A549 (cell line): ENCODE measurements around the gene NACA. TPM values are rescaled to one million over a fixed set of nuclear protein-coding genes. Genes with fewer than 3 reads are reported as not detected.
"Not testable (repeated sequence)": the region's sequence is repeated elsewhere in the genome, so short reads cannot be mapped to it uniquely, and the experiment has no call there.

Experiments used
- ATAC-seq, 2 experiments: fragments of 200-7000 bp in 1 of 2; fragments of >200 bp in 1 of 2; cut with Nextera tagmentation in 1 of 2; cut with Tn5 transposase in 1 of 2; 3 replicates each; pipeline versions ENCODE4 v1.8.0 to v1.9.1; 2018 to 2020; ENCODE audit warnings: mild to moderate bottlenecking in 1 of 2, moderate library complexity in 1 of 2
- CTCF ChIA-PET: fragments of 300-600 bp; sonication (Branson Sonifier 250); formaldehyde crosslinking; extraction: SDS; loops from one replicate; lab custom pipeline; 2021; ENCODE audit warnings: antibody characterized with exemption, inconsistent platforms; lab: Yijun Ruan, JAX
- POLR2A ChIA-PET: fragments of 350-600 bp; formaldehyde crosslinking; extraction: SDS; loops from one replicate; lab custom pipeline; 2021; ENCODE audit warnings: antibody characterized with exemption, inconsistent platforms; lab: Yijun Ruan, JAX
- DNase-seq, 2 experiments: peaks; one replicate each; pipeline versions ENCODE4 v3.0.0 to v3.0.0-alpha.2; 2011 to 2016; ENCODE audit warnings: low read depth in 1 of 2, low spot score in 1 of 2
- FAIRE-seq: peaks from 2 replicates; lab custom pipeline; 2011; peaks lifted over from hg19 to GRCh38; lab: Jason Lieb, UNC
- H3K27ac ChIP-seq, 2 experiments: fragments of >200 bp; sonication (Bioruptor Twin); formaldehyde crosslinking; 3 replicates each; pipeline ENCODE4 v1.5.1; 2016 to 2017
- H3K4me1 ChIP-seq: fragments of >200 bp; sonication (Bioruptor Twin); formaldehyde crosslinking; 3 replicates; pipeline ENCODE4 v1.6.1; 2016
- H3K4me2 ChIP-seq: fragments of >200 bp; sonication (Bioruptor Twin); formaldehyde crosslinking; 3 replicates; pipeline ENCODE4 v1.6.1; 2016
- H3K4me3 ChIP-seq: fragments of >200 bp; sonication (Bioruptor Twin); formaldehyde crosslinking; 3 replicates; pipeline ENCODE4 v1.5.1; 2016
- H3K9me3 ChIP-seq: fragments of >200 bp; sonication (Bioruptor Twin); formaldehyde crosslinking; 3 replicates; pipeline ENCODE4 v1.6.1; 2016
- BHLHE40 ChIP-seq: IDR thresholded peaks from 2 replicates; pipeline ENCODE4 v1.6.1; 2012; ENCODE audit warnings: low read depth, low read length, inconsistent platforms
- CBX2 ChIP-seq: fragments of 200-600 bp; sonication (generic); IDR thresholded peaks from 2 replicates; pipeline ENCODE4 v1.6.1; 2016; ENCODE audit warnings: low read depth, mild to moderate bottlenecking, borderline replicate concordance
- CEBPB ChIP-seq, 2 experiments: fragments of >200 bp in 1 of 2; sonication (Bioruptor Twin) in 1 of 2; formaldehyde crosslinking in 1 of 2; IDR thresholded peaks; 2 replicates each; pipeline ENCODE4 v1.6.1; 2012 to 2016
- FOSL2 ChIP-seq, 2 experiments: fragments of 450-650 bp in 1 of 2; fragments of >200 bp in 1 of 2; sonication (Bioruptor Twin) in 1 of 2; formaldehyde crosslinking; IDR thresholded peaks; 2 replicates each; pipeline versions ENCODE4 v1.5.0 to v1.6.1; 2016 to 2020; ENCODE audit warnings: mild to moderate bottlenecking in 1 of 2, moderate library complexity in 1 of 2
- HEYL ChIP-seq: fragments of 250-450 bp; sonication (Bioruptor Pico); IDR thresholded peaks from 2 replicates; pipeline ENCODE4 v1.8.0; 2021; ENCODE audit warnings: mild to moderate bottlenecking, moderate library complexity
- MAZ ChIP-seq: fragments of 150-350 bp; IDR thresholded peaks from 2 replicates; pipeline ENCODE4 v1.6.1; 2014; ENCODE audit warnings: antibody characterized with exemption, low read depth, low read length, borderline replicate concordance
- NFE2L2 ChIP-seq: fragments of 150-350 bp; conservative IDR thresholded peaks from 2 replicates; pipeline ENCODE4 v1.6.1; 2014; ENCODE audit warnings: low read length
- POLR2A ChIP-seq: IDR thresholded peaks from 2 replicates; pipeline ENCODE4 v1.6.1; 2012; ENCODE audit warnings: mild to moderate bottlenecking, low read length
- RAD21 ChIP-seq, 2 experiments: fragments of >200 bp in 1 of 2; sonication (Bioruptor Twin) in 1 of 2; formaldehyde crosslinking in 1 of 2; IDR thresholded peaks in 1 of 2; conservative IDR thresholded peaks in 1 of 2; 2 replicates in 1 of 2; 3 replicates in 1 of 2; pipeline ENCODE4 v1.6.1; 2012 to 2018; ENCODE audit warnings: inconsistent platforms in 1 of 2
- RFX5 ChIP-seq: fragments of 450-650 bp; IDR thresholded peaks from 2 replicates; pipeline ENCODE4 v1.7.1; 2014; ENCODE audit warnings: antibody characterized with exemption, mild to moderate bottlenecking, moderate library complexity
- SREBF2 ChIP-seq: fragments of 450-650 bp; IDR thresholded peaks from 2 replicates; pipeline ENCODE4 v1.6.1; 2014; ENCODE audit warnings: mild to moderate bottlenecking, moderate library complexity
- TP53 ChIP-seq: fragments of 250-450 bp; sonication (Bioruptor Pico); IDR thresholded peaks from 2 replicates; pipeline ENCODE4 v1.5.0; 2021; ENCODE audit warnings: mild to moderate bottlenecking, moderate library complexity
- ZSCAN20 ChIP-seq: fragments of 250-450 bp; sonication (Bioruptor Pico); IDR thresholded peaks from 2 replicates; pipeline ENCODE4 v1.8.0; 2022; ENCODE audit warnings: mild to moderate bottlenecking, moderate library complexity
- WGBS: methylation state at CpG from one replicate; pipeline ENCODE4 v1.1.6; 2017; ENCODE audit errors: missing lambda C conversion rate; 5-methylcytosine and 5-hydroxymethylcytosine counted together
- polyA plus RNA-seq, 4 experiments: library from polyadenylated mRNA; depleted of rRNA in 3 of 4; stranded (reverse); fragments of >200 nt; fragmentation: RNase III in 1 of 4; extraction: RNeasy Plus Mini Kit Qiagen cat#74134 plus additional on column Dnase treatment in 1 of 4; gene quantifications; 2 replicates in 3 of 4; 3 replicates in 1 of 4; pipeline ENCODE4 v1.2.3, GENCODE V29; 2011 to 2017
- TF ChIP-seq, protein P1 (sequence below): fragments of 450-650 bp; IDR thresholded peaks from 2 replicates; pipeline ENCODE4 v1.6.1; 2014; ENCODE audit warnings: antibody characterized with exemption
- TF ChIP-seq, protein P2 (sequence below): IDR thresholded peaks from 2 replicates; pipeline ENCODE4 v1.6.1; 2012
- TF ChIP-seq, protein P3 (sequence below): fragments of 250-450 bp; sonication (Bioruptor Pico); IDR thresholded peaks from 2 replicates; pipeline ENCODE4 v1.5.0; 2020; ENCODE audit warnings: low read depth, mild to moderate bottlenecking, moderate library complexity
- TF ChIP-seq, protein P4 (sequence below): fragments of >200 bp; sonication (Bioruptor Twin); formaldehyde crosslinking; IDR thresholded peaks from 3 replicates; pipeline ENCODE4 v1.5.1; 2016
- TF ChIP-seq, protein P5 (sequence below): fragments of >200 bp; sonication (Bioruptor Twin); formaldehyde crosslinking; IDR thresholded peaks from 2 replicates; pipeline ENCODE4 v1.6.1; 2016

NACA gene
- polyA plus RNA-seq, 2 of the 4 experiments (the other 2 are of a cell fraction), result 1,560 to 2,331 TPM

DNA sequence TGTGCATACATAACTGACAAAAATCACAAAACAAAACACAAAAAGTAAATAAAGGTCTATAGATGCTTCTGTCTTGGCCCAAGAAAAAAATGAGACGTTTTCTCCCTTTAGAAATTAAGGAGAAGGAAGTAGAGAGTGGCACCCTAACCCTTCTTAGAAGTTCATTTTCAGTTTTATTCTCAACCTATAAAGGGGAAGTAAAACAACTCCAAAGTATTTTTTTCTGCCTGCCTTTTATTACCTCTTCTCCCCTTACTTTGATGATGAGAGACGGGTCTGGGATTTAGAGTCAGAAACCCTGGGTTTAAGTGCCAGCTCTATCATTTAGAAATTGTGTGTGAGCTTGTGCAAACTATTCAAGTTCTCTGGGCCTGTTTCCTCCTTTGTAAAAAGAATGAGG is 24.3 kb upstream of the NACA start:
- POLR2A ChIA-PET, result no interaction called here
- Histone ChIP-seq H3K4me2 (no peak overlapping the region), H3K4me1 (peaks cover 13% of the 10 kb centered on the region; the same call in 2 of the 3 replicates), H3K9me3 (no peaks in the 10 kb centered on the region), H3K27ac (no peak overlapping the region), H3K4me3 (no peak overlapping the region)
- no peak for FAIRE-seq
- ATAC-seq, result no peak
- CTCF ChIA-PET, result interaction anchor here (0.7 to 2.1 kb wide), 4 partner anchors 9 to 426 kb away, joined by 3 to 4 read pairs (median 4); no protein-coding TSS in a partner anchor
- TF ChIP-seq FOSL2 (IDR thresholded peaks at IDR 0.05) (no peak), FOSL2 (CRISPR knock-in tag; IDR thresholded peaks at IDR 0.05) (no peak), MAZ (no peak), POLR2A (no peak), NFE2L2 (no peak)
- TF ChIP-seq, protein P1, sequence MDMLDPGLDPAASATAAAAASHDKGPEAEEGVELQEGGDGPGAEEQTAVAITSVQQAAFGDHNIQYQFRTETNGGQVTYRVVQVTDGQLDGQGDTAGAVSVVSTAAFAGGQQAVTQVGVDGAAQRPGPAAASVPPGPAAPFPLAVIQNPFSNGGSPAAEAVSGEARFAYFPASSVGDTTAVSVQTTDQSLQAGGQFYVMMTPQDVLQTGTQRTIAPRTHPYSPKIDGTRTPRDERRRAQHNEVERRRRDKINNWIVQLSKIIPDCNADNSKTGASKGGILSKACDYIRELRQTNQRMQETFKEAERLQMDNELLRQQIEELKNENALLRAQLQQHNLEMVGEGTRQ, result no peak
- TF ChIP-seq, protein P2, sequence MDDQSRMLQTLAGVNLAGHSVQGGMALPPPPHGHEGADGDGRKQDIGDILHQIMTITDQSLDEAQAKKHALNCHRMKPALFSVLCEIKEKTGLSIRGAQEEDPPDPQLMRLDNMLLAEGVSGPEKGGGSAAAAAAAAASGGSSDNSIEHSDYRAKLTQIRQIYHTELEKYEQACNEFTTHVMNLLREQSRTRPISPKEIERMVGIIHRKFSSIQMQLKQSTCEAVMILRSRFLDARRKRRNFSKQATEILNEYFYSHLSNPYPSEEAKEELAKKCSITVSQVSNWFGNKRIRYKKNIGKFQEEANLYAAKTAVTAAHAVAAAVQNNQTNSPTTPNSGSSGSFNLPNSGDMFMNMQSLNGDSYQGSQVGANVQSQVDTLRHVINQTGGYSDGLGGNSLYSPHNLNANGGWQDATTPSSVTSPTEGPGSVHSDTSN, result no peak
- WGBS, result 81% methylated on average over 2 of the region's 2 CpGs
- no peak for DNase-seq

DNA sequence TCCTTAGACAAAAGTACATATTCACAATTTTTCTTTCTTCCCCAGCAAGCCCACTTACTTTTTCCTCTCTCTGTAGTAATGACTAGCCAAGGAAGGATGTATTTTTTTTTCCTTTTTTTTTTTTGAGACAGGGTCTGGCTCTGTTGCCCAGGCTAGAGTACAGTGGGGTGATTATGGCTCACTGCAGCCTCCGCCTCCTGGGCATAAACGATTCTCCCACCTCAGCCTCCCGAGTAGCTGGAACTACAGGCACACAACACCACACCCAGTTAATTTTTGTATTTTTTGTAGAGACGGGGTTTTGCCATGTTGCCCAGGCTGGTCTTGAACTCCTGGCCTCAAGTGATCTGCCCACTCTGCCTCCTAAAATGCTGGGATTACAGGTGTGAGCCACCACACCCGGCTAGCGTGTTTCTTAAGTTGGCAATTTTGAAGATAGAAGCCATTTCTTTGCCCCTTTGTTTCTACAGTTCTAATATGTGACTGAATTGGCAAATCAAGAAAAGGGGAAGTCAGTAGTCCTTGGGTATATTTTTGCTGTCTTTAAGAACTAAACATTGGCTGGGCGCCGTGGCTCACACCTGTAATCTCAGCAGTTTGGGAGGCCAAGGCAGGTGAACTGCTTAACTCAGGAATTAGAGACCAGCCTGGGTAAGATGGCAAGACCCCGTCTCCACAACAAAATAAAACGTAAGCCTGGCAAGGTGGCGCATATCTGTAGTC is 3.2 kb upstream of the NACA start:
- H3K9me3 ChIP-seq, result no peaks in the 10 kb centered on the region
- 96% methylated on average over 11 of the region's 11 CpGs for WGBS
- FAIRE-seq (no peak), ATAC-seq (no peak), DNase-seq (no peak)
- no peak overlapping the region for H3K27ac ChIP-seq
- H3K4me3 ChIP-seq, result no peak overlapping the region
- TF ChIP-seq SREBF2, result no peak
- TF ChIP-seq, protein P3, sequence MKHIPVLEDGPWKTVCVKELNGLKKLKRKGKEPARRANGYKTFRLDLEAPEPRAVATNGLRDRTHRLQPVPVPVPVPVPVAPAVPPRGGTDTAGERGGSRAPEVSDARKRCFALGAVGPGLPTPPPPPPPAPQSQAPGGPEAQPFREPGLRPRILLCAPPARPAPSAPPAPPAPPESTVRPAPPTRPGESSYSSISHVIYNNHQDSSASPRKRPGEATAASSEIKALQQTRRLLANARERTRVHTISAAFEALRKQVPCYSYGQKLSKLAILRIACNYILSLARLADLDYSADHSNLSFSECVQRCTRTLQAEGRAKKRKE (CRISPR knock-in tag), result no peak
- TF ChIP-seq CEBPB (IDR thresholded peaks at IDR 0.05), result no peak
- TF ChIP-seq, protein P4, sequence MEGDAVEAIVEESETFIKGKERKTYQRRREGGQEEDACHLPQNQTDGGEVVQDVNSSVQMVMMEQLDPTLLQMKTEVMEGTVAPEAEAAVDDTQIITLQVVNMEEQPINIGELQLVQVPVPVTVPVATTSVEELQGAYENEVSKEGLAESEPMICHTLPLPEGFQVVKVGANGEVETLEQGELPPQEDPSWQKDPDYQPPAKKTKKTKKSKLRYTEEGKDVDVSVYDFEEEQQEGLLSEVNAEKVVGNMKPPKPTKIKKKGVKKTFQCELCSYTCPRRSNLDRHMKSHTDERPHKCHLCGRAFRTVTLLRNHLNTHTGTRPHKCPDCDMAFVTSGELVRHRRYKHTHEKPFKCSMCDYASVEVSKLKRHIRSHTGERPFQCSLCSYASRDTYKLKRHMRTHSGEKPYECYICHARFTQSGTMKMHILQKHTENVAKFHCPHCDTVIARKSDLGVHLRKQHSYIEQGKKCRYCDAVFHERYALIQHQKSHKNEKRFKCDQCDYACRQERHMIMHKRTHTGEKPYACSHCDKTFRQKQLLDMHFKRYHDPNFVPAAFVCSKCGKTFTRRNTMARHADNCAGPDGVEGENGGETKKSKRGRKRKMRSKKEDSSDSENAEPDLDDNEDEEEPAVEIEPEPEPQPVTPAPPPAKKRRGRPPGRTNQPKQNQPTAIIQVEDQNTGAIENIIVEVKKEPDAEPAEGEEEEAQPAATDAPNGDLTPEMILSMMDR, result no peak
- no peak for TF ChIP-seq CBX2
- TF ChIP-seq RFX5, result no peak
- TF ChIP-seq ZSCAN20 (CRISPR knock-in tag), result no peak
- TF ChIP-seq HEYL, result no peak
- TF ChIP-seq, protein P5, sequence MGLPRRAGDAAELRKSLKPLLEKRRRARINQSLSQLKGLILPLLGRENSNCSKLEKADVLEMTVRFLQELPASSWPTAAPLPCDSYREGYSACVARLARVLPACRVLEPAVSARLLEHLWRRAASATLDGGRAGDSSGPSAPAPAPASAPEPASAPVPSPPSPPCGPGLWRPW, result no peak
- no peak for TF ChIP-seq RAD21 (conservative IDR thresholded peaks at IDR 0.05 in 1 of 2, IDR thresholded peaks at IDR 0.05 in 1 of 2)
- no peak for TF ChIP-seq TP53
- no peak for TF ChIP-seq BHLHE40
- H3K4me1 ChIP-seq, result peaks cover 3% of the 10 kb centered on the region
- no peak overlapping the region for H3K4me2 ChIP-seq
- POLR2A ChIA-PET, result no interaction called here
- CTCF ChIA-PET, result interaction anchor here (0.6 to 2.7 kb wide), 5 partner anchors 17 to 266 kb away, joined by 3 to 8 read pairs (median 3); a partner anchor contains a TSS

DNA sequence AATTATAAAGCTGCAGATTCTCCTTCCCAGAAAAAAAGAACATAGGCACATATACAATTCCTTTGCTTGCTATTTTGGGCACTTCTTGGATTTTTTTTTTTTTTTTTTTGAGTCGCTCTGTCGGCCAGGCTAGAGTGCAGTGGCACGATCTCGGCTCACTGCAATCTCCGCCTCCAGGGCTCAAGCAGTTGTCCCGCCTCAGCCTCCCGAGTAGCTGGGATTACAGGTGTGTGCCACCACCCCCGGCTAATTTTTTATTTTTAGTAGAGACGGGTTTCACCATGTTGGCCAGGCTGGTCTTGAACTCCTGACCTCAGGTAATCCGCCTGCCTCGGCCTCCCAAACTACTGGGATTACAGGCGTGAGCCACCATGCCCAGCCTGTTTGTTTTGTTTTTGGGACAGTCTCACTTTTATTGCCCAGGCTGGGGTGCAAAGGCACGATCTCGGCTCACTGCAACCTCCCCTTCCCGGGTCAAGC is 1.1 kb upstream of the NACA start:
- Histone ChIP-seq H3K4me1 (peaks cover 23% of the 10 kb centered on the region), H3K4me2 (peak overlapping the region; percentile 64), H3K27ac (peak overlapping the region; percentile 96 to 99; a peak in 4 of 6 replicates)
- WGBS, result 97% methylated on average over 15 of the region's 15 CpGs
- H3K9me3 ChIP-seq, H3K4me3 ChIP-seq, FAIRE-seq, DNase-seq, ATAC-seq: not testable (repeated sequence)
- ChIA-PET POLR2A (interaction anchor here (1.0 to 3.2 kb wide), 5 partner anchors 9 to 385 kb away, joined by 3 to 72 read pairs (median 10); partner anchors contain the start of genes PTGES3 and STAT6), CTCF (interaction anchor here (0.6 to 2.7 kb wide), 10 partner anchors 9 to 282 kb away, joined by 3 to 8 read pairs (median 5); partner anchors contain the start of gene RBMS2)
